ENCODE measurements around the gene EBF3.
"Not testable (repeated sequence)": the region's sequence is repeated elsewhere in the genome, so short reads cannot be mapped to it uniquely, and the experiment has no call there.

Gene EBF3

DNA sequence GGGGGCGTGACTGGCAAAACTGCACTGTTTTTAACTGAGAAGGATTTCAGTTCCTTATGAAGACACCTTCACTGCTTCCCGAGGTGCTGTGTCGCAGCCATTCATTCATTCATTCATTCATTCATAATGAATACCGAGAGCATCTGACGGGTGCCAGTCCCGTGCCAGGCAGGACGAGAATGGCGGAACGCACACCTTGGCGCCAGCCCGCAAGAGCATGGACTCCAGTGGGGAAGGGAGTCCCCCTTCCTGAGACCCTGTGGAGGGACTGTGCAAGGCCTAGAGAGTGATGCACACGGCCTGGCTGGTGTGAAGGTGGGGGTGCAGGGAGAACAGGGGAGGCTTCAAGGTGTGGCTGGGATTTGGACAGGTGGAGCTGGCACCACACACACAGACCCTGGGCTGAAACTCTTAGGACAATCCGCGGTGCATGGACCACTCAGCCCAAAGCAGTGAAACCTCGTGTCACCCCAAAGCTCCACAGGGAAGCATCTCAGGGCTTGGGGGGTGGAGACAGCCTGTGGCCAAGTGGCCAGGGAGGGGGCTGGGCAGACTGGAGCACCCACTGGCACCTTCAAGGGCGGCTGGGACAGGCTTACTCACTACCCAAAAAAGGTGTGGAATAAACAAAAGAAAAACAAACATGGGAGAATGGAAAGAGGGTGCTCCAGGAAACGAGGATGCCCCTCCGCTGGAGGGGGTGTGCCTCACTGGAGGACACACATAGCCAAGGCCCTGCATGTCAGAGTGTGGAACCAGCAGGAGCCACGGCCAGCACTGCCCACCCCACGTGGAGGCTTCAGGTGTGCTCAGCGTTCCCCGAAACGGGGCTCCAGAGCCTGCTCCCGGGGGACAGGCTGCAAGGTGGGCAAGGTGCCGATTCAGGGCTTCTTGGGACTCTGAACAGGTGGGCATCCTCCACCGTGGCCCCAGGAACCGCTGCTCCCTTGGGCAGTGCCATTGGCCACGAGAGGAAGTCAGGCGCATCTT, 37.7 kb downstream of the EBF3 start:
- no peak for DNase-seq

DNA sequence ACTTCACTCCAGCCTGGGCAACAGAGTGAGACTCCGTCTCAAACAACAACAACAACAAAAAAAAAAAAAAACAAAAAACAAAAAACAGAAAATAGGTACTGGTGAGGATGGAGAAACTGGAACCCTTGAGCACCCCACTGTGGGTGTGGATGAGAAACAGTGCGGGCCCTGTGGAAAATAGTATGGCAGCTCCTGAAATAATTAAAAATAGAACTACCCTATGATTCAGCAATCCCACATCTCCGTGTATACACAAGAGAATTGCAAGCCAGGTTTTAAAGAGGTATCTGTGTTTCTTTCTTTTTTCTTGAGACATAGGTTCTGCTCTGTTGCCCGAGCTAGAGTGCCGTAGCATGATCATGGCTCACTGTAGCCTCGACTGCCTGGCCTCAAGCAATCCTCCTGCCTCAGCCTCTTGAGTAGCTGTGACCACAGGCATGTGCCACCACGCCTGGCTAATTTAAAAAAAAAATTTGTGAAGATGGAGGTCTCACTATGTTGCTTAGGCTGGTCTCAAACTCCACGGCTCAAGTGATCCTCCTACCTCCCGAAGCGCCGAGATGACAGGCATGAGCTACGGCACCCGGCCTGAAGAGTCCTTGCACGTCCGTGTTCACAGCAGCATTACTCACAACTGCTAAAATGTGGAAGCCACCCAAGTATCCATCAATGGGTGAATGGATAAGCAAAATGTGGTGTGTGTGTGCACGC, 39.5 kb downstream of the EBF3 start:
- no peak for DNase-seq

DNA sequence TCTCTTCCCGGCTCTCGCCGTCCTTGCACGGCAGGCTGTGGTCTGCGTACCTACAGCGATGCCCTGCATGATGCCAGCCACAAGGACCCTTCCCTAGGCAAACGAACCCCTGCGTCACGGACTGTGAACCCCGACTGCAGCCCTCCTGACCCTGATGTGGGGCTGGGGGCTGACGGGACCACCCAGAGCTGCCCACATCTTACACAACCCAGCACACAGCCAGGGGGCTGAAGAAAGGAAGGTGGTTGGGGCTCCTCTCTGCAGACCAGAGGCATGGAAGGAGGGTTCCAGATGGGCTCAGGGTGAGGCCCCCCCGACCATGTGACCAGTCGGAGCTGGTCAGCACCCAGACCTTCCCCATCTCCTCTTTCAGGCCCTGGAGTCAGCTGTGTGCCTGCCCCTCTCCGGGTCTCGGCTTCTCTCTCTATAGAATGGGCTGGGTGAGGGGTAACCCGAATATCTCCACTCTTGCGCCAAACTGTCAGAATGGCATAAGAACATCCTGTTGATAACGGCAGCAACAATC, 41.4 kb downstream of the EBF3 start:
- no peak for DNase-seq

DNA sequence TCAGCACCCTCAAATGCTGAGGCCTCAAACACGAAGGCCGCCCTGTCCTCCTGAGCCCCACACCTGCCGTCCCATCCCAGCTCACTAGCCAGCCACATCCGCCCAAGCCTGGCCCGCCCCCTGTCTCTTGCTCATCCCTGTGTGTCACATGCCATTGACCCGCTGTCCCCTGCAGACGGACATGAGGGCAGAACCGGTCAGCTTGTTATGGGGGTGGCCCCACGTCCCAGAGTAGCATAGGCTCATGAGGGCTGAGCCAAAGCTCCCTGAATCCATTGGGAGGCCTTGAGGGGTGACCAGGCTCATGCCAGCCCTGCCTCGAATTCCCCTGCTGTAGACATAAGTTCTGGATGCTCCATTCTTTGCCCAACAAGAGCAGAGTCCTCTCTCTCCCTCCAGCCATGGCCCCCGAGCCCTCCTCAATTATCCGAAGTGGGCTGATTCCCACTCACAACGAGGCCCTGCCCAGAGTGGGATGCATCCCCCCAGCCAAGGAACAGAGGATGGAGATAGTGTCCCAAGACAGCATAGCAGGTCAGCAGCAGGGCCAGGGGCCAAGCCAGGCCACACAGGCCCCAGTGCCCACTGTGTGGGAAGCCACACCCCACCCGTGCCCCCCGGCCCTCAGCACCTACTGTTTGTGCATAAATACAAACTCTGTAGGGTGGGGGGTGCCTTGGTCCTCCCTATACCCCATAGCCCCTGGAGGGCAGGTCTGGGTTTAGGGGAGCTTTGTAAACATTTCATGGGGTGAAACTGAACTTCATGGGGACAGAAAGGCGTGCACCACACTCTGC, 42.1 kb downstream of the EBF3 start:
- no peak for DNase-seq

DNA sequence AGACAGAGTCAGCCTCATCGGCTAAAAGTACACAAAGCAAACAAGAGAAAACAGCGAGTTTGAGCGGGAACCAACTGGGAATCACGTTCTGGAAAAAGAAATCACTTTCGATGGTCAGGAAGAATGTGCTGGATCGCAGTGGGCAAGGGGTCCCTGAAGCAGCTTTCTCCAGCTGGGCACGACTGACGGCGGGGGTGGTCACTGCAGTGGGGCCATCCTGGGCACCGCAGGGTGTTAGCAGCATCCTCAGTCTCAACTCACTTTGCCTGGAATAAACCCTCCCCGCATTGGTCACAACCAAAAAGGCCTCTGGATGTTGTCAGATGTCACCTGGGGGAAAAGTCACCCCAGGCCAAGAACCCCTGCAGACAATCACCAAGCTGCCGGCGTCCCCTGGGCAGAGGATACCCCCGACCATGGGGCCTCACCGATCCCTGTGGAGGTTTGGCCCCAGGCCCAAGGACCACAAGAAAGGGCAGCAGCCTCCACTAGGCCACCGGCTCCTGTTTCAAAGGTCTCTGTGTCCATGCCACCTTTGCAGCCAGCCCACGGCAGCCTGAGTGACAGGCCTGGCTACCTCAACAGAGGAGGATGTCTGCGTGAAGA, 42.9 kb downstream of the EBF3 start:
- DNase-seq: no peak

DNA sequence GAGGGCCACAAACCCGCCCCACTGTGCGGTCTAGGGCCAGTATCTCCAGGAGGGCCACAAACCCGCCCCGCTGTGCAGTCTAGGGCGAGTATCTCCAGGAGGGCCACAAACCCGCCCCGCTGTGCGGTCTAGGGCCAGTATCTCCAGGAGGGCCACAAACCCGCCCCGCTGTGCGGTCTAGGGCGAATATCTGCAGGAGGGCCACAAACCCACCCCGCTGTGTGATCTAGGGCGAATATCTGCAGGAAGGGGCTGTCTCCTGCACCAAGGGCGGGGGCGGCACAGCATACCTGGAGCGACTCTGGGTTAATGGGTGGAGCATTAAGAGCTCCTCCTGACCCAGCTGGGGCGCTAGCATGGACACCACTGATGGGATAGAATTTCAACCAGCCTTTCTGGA, 43.9 kb downstream of the EBF3 start:
- not testable (repeated sequence) for DNase-seq

DNA sequence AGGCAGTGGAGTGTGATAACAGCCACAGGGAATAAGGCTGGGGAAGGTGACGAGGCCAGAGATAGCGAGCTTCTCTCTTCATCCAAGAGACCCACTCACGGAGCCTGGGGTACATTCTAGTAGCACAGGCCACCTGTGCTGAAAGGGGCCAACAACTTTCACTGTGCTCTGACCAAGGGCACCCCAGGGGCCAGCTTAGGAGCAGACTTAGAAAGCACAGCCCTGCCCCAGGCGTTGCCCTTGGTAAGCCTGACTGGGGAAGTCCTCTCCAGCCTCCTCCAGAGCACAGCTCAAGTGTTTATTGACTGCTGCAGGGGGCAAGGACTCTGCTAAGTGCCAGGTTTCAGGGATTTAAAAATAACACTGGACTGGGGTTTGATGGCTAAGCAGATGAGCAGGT, 44.7 kb downstream of the EBF3 start:
- DNase-seq: no peak

DNA sequence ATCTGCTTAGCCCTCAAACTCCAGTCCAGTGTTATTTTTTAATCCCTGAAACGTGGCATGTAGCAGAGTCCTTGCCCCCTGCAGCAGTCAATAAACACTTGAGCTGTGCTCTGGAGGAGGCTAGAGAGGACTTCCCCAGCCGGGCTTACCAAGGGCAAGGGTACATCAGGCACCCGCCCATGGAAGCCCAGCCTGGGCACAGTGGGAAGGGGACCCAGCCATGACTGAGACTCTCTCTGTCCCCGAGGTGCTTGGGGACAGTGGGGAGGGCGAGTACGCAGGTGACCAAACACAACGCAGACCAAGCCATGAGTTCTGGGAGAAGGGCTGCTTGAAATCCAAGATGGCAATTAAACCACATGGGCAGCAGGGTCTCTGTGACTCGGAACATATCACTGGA, 45.2 kb downstream of the EBF3 start:
- DNase-seq: no peak

DNA sequence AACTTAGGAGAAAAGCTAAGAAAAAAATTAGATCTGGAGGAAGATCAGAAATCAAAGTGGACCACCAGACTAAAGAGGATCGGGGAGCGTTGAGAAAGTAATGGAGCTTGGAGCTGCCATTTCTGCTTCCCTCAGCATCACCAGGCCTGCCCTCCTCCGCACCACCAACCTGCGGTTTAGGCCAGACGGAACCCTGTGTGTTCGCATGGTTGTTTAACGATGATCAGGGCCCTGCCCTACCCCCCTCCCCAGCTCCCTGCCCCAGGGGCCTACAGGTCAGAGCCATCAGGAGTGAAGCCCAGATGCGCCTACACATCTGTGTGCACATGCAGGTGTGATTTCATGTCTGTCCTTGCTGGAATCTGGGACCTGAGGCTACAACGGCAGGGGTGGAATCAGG, 45.7 kb downstream of the EBF3 start:
- DNase-seq: no peak

DNA sequence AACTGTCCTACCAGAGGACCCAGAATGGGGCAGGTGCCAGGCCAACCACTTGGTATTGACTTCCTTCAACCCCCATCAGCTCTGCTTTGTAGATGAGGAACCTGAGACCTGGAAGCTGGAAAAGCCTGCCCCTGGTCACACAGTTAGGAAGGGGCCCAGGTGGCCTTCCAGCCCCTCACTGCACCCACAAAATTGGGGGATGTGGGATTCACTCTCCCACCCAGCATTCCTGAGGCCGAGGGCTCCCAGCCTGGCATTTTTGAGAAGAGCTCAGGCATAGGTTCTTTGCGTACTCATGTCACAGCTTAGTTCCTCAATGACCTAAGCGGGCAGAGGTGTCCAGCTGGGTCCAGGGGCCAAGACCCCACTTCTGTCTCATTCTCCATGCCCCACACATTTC, 46.1 kb downstream of the EBF3 start:
- DNase-seq: no peak

DNA sequence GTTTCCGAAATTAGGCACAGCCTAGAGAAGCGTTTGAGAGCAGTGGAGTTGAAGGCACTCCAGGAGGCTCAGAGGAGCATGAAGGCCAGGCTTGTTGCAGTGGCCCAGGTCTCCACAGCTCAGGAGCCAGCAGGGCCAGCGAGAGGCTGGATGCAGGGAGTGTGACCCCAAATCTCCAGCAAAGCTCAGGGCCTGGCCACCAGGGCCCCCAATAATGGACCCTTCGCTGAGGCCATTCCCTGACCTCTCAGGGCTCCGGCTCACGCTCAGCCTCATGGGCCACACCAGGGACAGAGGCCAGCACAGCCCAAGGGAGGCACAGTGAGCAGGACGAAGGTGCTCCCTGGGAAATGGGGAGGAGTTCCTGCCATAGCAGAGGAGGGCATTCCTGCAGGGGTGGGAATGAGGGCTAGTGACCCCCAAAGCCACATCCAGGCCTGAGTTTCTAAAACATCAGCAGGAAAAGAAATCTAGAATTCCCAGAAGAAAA, 47.5 kb downstream of the EBF3 start:
- DNase-seq: no peak

DNA sequence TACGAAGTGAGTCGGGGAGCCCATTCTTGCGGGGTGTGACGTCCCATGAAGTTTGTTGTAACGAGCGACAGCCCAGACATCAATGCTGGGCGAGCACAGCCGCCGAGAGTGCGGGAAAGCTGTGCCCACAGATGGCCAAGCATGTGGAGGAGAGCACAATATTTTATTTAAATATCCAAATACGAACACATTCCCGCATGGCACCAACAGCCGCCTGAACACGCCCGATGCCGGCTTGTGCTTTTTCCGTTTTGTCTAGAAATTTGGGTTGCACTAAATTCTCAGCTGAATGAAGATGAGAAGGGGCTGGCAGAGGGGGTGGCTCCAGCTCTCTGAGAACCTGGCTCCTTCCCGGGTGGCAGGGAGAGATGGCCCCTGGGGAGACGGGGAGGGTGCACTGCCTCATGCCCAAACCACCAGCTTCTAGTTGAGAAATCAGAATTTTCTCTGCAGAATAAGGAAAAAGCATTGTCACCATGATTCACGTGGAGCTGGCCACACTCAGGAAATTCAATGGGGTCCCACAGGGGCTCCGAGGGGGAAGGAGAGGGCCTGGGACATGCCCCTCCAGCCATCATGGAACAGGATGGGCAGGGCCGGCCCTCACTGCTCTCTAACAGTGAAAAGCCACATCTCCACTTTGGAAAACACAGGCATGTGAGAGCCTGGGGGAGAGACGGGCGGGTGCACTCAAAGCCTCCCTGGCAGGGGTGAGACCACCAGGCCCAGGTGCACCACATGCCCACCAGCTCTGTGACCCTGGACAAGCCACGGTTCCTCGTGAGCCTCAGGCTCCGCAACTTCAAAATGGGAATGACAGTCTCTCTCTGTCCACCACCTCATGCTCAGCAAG, 48.3 kb downstream of the EBF3 start:
- no peak for DNase-seq

DNA sequence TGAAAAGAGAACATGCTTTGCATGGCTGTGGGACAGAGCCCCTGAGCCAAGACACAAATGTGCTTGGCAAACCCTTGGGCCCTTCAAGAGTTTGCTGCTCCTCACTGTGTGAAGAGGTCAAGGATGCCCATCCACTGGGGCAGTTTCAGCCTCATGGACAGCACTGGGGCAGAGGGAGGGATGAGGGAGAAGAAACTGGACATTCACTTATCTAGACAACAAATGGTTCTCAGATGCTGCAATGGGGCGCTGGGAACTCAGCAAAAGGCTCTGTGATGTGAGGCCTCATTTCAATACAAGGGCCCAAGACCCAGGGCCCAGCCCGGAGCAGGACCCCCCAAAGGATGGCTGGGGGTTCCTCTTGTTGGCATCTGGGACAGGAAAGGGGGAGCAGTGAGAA, 49.1 kb downstream of the EBF3 start:
- DNase-seq: no peak

DNA sequence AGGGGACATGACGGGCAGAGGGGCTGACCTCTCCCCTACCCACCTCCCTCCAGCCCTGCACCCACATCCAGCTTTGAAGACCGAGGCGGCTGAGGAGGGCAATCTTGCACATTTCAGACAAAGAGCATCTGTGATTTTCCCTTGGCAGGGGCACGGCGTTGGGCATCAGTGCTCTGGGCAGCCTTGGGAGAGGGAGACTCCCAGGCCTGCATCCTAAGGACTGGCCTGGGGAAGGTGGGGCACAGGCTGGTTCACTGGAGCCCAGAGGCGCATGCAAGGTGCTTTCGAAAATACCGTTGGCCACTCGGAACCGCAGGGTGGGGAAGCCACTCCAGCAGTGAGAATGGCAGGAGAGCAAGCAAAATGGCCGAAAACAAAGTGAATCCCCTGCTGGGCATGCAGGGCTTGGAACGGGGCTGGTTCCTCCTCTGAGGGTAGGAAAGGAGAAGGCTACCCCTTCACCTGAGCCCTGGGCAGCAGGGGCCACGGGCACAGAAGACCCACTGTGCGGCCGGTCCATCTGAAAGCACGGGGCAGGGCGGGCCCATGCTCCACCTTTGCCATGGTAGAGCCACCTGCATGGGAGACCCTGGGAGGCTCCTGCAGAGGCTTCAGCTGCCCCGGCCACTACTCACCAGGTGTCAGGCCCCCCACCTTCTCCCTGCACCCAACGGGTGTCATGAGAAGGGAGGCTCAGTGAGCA, 49.8 kb downstream of the EBF3 start:
- no peak for DNase-seq

DNA sequence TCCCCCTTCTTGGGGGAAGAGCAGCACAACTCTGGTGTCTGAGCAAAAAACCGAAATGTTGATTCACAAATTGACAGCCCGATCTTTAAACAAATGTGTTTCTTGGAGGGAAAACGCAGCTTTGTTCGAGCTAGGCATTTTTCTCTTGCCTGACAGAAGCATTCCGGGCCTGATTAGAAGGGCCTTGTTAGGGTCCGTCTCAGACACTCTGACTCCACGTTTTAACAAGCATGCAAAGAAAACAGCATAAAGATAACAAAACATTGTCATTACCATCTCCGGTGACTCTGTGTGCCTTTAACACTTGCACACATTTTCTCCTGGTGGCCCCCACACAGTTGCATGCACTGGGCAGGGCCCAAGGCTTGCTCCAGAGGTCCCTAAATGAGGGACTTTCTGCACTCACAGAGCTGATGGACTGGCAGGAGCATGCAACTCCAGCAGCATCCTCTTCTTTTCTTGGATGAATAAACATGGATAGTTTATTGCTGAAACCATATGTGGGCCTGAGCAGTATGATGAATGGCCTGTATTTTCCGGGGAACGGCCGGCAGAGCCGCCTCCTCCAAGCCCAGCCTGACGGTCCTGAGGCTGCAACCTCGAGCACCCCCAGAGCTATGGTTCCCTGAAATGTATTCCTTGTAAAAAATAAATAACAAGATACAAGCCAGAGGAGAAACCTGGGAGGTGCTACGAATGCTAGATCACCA, 50.9 kb downstream of the EBF3 start:
- no peak for DNase-seq

DNA sequence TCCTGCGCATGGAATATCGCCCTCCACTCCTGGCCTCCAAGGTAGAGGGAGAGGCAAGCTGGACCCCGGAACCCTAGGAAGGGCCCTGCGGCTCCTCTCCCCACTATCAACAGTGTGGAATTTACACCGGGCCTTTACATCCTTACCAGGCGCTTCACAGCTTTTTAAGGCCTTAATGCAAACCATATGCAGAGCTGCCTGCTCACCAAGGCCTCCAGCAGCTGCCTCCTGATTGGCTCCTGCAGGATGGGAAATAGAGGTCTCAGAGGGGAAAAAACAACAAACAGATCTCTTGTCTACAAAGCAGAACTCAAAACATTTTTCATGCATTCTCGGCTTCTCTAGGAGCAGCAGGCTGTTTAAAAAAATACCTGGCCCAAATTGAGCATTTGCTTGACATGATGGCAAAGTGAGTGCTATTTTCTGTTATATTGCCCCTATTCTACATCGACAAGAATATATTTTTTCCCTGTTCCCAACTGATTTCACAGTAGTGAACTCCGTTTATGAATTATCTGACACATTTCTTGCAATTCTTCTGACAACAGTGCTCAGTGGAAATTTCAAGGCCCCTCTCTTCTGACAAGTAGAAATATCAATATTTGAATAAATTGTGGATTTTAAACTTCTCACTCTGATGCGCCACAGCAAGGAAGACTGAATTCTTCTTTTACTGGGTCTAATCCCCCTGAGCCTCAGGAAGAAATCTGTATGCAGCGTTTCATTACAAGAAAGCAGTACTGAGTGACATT, 51.7 kb downstream of the EBF3 start:
- no peak for DNase-seq

DNA sequence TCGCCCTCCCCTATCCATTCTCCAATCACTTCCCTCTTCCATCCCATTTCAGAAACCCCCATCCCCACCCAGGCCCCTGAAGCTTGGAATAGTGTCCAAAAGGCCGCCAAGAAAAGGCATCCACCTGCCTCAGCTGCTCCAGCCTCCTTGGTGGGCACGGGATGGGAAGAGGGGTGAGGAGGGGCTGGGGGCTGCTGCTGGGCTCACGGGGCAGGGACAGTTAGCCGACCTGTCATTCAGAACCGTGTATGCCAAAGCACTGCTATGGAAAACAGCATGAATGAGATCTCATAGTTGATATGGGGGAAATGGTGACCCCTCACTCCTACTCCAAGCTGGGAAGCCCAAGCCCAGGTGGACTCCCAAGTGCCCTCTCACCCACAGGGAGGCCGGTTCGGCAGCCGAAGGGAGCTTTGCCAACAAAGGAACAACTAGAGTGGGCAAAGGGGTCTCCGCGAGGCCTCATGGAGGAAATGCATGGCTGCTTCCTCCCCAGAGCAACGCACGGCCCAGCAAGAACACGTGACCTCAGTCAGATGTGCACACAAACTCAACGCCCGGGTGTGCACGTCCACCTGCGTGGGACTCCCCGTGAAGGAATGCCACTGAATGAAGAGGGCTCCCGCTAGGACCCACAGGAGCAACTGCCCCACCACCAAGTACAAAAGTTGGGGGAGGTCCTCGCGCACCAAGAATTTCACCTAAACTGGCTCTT, 52.5 kb downstream of the EBF3 start:
- no peak for DNase-seq

DNA sequence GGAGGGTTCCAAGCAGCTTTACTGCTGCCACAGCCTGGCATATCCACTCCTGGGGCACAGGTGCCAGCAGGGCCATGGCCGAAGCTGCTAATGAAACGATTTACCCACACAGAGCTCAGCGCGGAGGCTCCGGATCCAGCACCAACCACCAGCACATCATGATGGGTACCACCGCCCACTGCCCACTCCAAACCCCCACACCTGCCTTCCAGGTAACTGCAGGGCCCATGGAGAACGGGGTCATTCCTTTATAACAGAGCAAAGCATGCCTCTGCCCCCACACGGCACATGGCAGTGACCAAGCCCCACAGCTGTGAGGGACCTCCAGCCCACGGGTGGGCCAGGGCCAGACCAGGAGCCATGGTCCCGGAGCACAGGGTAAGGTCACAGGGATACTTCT, 53.2 kb downstream of the EBF3 start:
- DNase-seq: no peak

Data from activated CD8-positive, alpha-beta memory T cell treated with anti-CD3 and anti-CD28 coated beads, Interleukin-2, amount 50 U/mL, for 48 hours (primary cell).